Measurements from ENCODE around the gene CYP1A2. TPM values are rescaled to one million over a fixed set of nuclear protein-coding genes. Genes with fewer than 3 reads are reported as not detected.

The CYP1A2 gene
- total RNA-seq, 2 experiments from 2014 or later, result not detected

DNA sequence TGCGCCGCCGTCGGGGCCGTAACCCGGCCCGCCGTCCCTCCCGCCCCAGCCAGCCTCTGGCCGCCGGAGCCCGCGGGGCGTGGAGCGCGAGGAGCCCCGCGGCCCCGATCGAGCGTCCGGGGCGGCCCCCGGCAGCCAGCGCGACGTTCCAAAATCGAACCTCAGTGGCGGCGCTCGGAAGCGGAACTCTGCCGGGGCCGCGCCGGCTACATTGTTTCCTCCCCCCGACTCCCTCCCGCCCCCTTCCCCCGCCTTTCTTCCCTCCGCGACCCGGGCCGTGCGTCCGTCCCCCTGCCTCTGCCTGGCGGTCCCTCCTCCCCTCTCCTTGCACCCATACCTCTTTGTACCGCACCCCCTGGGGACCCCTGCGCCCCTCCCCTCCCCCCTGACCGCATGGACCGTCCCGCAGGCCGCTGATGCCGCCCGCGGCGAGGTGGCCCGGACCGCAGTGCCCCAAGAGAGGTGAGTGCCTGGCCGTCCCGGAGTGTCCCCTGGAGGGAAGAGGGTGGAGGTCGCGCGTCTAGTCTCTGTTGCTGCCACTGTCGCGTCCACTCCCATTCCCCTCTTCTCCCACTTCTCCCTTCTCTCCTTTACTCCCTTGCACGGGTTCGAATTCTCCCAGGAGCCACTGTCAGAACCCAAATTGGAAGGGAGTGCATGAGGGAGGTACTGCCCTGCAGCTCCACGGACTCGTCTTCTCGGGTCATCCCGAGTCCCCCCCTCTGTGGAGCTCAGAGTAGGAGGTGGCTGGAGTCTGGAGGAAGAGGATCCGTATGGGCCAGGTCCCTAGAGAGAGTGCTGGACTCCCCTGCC, 33.8 kb downstream of the CYP1A2 start:
- Histone ChIP-seq H3K27ac (ENCODE audit: low read depth, low read length, poor library complexity, severe bottlenecking) (peak overlapping the region; percentile 99), H4K20me1 (ENCODE audit: insufficient read depth, low read length) (no peaks in the 10 kb centered on the region), H3K9me2 (ENCODE audit: insufficient read depth, low read length) (no peaks in the 10 kb centered on the region), H3K4me1 (ENCODE audit: insufficient read depth, low read length, poor library complexity, severe bottlenecking) (peaks cover 72% of the 10 kb centered on the region), H2AFZ (ENCODE audit: low read length) (no peak overlapping the region), H3K36me3 (ENCODE audit: insufficient read depth, low read length) (peaks cover 36% of the 10 kb centered on the region), H3K79me2 (ENCODE audit: insufficient read depth, low read depth, low read length) (peaks cover 69% of the 10 kb centered on the region), H3K4me2 (ENCODE audit: low read length) (peak overlapping the region; percentile 92), H3K4me3 (ENCODE audit: low read depth, low read length, poor library complexity, severe bottlenecking) (peak overlapping the region; percentile 97), H3K9me3 (ENCODE audit: low read length) (no peaks in the 10 kb centered on the region)
- peak; percentile 75 for DNase-seq (ENCODE audit: low spot score)
- ChIA-PET POLR2A (interaction anchor here (2.0 to 11.4 kb wide), 3 partner anchors 6 to 15 kb away, joined by 8 to 221 read pairs (median 22); no protein-coding TSS in a partner anchor), CTCF (ENCODE audit: unreplicated experiment) (interaction anchor here (1.1 to 1.3 kb wide), 3 partner anchors 11 to 17 kb away, joined by 3 to 8 read pairs (median 5); no protein-coding TSS in a partner anchor)
- TF ChIP-seq, protein P1, sequence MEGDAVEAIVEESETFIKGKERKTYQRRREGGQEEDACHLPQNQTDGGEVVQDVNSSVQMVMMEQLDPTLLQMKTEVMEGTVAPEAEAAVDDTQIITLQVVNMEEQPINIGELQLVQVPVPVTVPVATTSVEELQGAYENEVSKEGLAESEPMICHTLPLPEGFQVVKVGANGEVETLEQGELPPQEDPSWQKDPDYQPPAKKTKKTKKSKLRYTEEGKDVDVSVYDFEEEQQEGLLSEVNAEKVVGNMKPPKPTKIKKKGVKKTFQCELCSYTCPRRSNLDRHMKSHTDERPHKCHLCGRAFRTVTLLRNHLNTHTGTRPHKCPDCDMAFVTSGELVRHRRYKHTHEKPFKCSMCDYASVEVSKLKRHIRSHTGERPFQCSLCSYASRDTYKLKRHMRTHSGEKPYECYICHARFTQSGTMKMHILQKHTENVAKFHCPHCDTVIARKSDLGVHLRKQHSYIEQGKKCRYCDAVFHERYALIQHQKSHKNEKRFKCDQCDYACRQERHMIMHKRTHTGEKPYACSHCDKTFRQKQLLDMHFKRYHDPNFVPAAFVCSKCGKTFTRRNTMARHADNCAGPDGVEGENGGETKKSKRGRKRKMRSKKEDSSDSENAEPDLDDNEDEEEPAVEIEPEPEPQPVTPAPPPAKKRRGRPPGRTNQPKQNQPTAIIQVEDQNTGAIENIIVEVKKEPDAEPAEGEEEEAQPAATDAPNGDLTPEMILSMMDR (conservative IDR thresholded peaks at IDR 0.05; ENCODE audit: low read length), result no peak
- no peak for TF ChIP-seq EZH2phosphoT487 (IDR thresholded peaks at IDR 0.05; ENCODE audit: borderline replicate concordance, low read depth, low read length)
- intact Hi-C loops (cut with micrococcal nuclease; ENCODE audit: unreplicated experiment), result loop anchor here (1.0 to 5.0 kb wide), 2 partner anchors 39 to 420 kb away; partner anchors contain the start of gene C15orf39
- no TSS peak for BruUV-seq (replicated peaks)

DNA sequence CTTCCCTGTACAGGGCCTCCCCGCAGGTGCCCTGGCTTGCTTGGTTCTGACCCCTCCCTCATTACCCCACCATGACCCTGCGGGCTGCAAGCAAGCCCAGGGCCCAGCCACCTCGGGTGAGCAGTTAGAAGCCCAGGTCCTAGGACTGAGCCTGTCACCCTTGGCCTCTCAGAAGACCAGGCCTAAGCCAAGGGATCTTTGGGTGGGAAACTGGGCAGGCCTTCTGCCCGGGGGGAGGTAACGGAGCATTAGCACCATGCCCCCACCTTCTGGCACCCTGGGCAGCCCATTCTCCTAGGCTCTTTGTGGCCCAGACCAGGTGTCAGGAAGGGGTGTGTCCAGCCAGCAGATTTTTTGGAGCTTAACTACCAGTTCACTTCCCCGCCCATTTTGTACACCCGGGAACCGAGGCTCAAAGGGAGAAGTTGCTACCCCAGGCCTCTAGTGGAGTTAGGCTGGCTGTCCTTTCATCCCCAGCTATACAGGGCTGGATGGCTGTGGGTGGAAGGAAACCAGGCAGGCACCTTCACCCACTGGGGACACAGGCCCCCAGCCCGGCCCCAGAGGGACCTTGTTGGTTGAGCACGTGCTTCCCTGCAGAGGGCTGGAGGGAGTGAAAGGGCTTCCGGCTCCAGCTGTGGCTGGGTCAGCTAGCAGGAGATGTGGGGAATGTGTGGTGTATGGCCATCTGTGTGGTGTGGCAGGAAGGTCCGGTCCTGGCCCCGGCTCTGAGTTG, 34.6 kb downstream of the CYP1A2 start:
- BruUV-seq (replicated peaks), result no TSS peak
- Histone ChIP-seq H3K27ac (ENCODE audit: low read depth, low read length, poor library complexity, severe bottlenecking) (peak overlapping the region; percentile 99), H3K9me2 (ENCODE audit: insufficient read depth, low read length) (no peaks in the 10 kb centered on the region), H3K4me2 (ENCODE audit: low read length) (peak overlapping the region; percentile 92), H3K4me1 (ENCODE audit: insufficient read depth, low read length, poor library complexity, severe bottlenecking) (peaks cover 72% of the 10 kb centered on the region), H3K4me3 (ENCODE audit: low read depth, low read length, poor library complexity, severe bottlenecking) (peak overlapping the region; percentile 97), H3K9me3 (ENCODE audit: low read length) (no peaks in the 10 kb centered on the region), H3K36me3 (ENCODE audit: insufficient read depth, low read length) (peaks cover 40% of the 10 kb centered on the region), H3K79me2 (ENCODE audit: insufficient read depth, low read depth, low read length) (peaks cover 72% of the 10 kb centered on the region), H4K20me1 (ENCODE audit: insufficient read depth, low read length) (peaks cover 2% of the 10 kb centered on the region; the same call in 1 of the 2 replicates), H2AFZ (ENCODE audit: low read length) (no peak overlapping the region)
- intact Hi-C loops (cut with micrococcal nuclease; ENCODE audit: unreplicated experiment), result loop anchor here (5.0 kb wide), 1 partner anchor 419 kb away; the partner anchor contains the start of gene C15orf39
- POLR2A ChIA-PET, result interaction anchor here (0.7 to 11.8 kb wide), 5 partner anchors 7 to 225 kb away, joined by 3 to 221 read pairs (median 8); partner anchors contain the start of gene CSK
- CTCF ChIA-PET (ENCODE audit: unreplicated experiment), result interaction anchor here (1.1 to 1.3 kb wide), 3 partner anchors 10 to 16 kb away, joined by 3 to 8 read pairs (median 5); no protein-coding TSS in a partner anchor
- peak; percentile 83 for DNase-seq (ENCODE audit: low spot score)
- no peak for TF ChIP-seq EZH2phosphoT487 (IDR thresholded peaks at IDR 0.05; ENCODE audit: borderline replicate concordance, low read depth, low read length)
- TF ChIP-seq, protein P1 (conservative IDR thresholded peaks at IDR 0.05; ENCODE audit: low read length), result no peak

Data from OCI-LY7 (cell line).